Psoas muscle (tissue), 8 donors: ENCODE results near the gene TAS2R38. TPM values are rescaled to one million over a fixed set of nuclear protein-coding genes. Genes with fewer than 3 reads are reported as not detected.

ENCODE experiments used
- ATAC-seq, 4 donors: fragments of 200-7000 bp; cut with Tn5 transposase; one replicate each; pipeline ENCODE4 v1.9.1; 2020; ENCODE audit warnings: moderate library complexity in 3 of 4, mild to moderate bottlenecking in 2 of 4
- DNase-seq, 2 donors: peaks; one replicate each; pipeline ENCODE4 v3.0.0-alpha.2; 2020
- H3K27ac ChIP-seq: fragments of 200-600 bp; one replicate; pipeline ENCODE4 v1.8.0; 2022
- H3K27me3 ChIP-seq, 3 donors: fragments of 200-600 bp in 1 of 3; one replicate each; pipeline versions ENCODE4 v1.6.1 to v1.8.0; 2013 to 2022; ENCODE audit warnings: low read length in 2 of 3, mild to moderate bottlenecking in 2 of 3, moderate library complexity in 1 of 3; ENCODE audit not compliant: insufficient read depth in 3 of 3
- H3K36me3 ChIP-seq, 2 donors: fragments of 200-600 bp in 1 of 2; one replicate each; pipeline versions ENCODE4 v1.6.1 to v1.8.0; 2013 to 2022; ENCODE audit warnings: low read depth in 1 of 2, mild to moderate bottlenecking in 1 of 2, moderate library complexity in 1 of 2; ENCODE audit not compliant: insufficient read depth in 1 of 2
- H3K4me1 ChIP-seq: fragments of 200-600 bp; one replicate; pipeline ENCODE4 v1.8.0; 2022
- H3K4me3 ChIP-seq: fragments of 200-600 bp; one replicate; pipeline ENCODE4 v1.8.0; 2022; ENCODE audit warnings: mild to moderate bottlenecking
- H3K9me3 ChIP-seq: fragments of 200-600 bp; one replicate; pipeline ENCODE4 v1.8.0; 2022
- WGBS, 3 donors: extraction: QIAGEN DNeasy Blood & Tissue Kit; methylation state at CpG; one replicate each; pipeline versions ENCODE4 v1.1.6 to v1.1.7; 2013; 5-methylcytosine and 5-hydroxymethylcytosine counted together
- intact Hi-C, 2 donors: fragments of 100-400 bp; cut with DNase I; formaldehyde crosslinking; loops; one replicate each; pipeline versions ENCODE4 v1.11.0 to v1.14.2; 2022
- polyA plus RNA-seq, 3 donors: library from polyadenylated mRNA; stranded (reverse); fragments of 200-250 nt; gene quantifications; one replicate each; pipeline ENCODE4 v1.2.3, GENCODE V29; 2013
- total RNA-seq, 4 donors: library from RNA; stranded (reverse); fragmentation: NEBNext Ultra II Directional in 2 of 4; extraction: Animal tissue kit (Norgen Biotek cat#: 25700) in 2 of 4; gene quantifications; one replicate each; pipeline versions ENCODE4 v1.2.1 to v1.2.4, GENCODE V29; 2021 to 2023
- TF ChIP-seq, protein P1 (sequence below): fragments of 200-600 bp; IDR thresholded peaks from one replicate; pipeline ENCODE4 v1.8.0; 2022; ENCODE audit warnings: antibody characterized with exemption
- donor health status: healthy with polysubstance abuse.
- donor health status: DM: no; HTN: no; CAD: no; lungs with moderate emphysema.
- donor health status: Bipolar disorder and iron deficiency.
- donor health status: healthy.
- donor health status: DM: yes; HTN: yes; CAD: no.
- donor health status: DM: no; HTN: no; CAD: no.
- donor health status: DM: no; HTN: no; CAD: no.
- donor health status: DM: yes; HTN: yes; CAD: no.

TAS2R38 gene
- total and polyA plus RNA-seq, 7 donors, result not detected

DNA sequence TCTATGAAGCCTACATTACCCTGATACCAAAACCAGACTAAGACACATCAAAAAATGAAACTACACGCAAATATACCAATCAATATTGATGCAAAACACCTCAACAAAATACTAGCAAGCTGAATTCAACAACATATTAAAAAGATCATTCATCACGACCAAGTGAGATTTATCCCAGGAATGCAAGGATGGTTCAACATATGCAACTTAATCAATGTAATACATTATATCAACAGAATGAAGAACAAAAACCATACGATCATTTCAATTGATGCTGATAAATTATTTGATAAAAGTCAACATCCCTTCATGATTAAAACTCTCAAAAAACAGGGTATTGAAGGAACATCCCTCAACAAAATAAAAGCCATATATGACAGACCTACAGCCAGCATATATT, 32.5 kb downstream of the TAS2R38 start:
- Histone ChIP-seq H3K9me3 (peaks cover 2% of the 10 kb centered on the region), H3K4me1 (no peaks in the 10 kb centered on the region), H3K27ac (no peak overlapping the region), H3K36me3 (no peaks in the 10 kb centered on the region), H3K4me3 (no peak overlapping the region), H3K27me3 (no peaks in the 10 kb centered on the region)
- DNase-seq (no peak), ATAC-seq (no peak)
- TF ChIP-seq, protein P1, sequence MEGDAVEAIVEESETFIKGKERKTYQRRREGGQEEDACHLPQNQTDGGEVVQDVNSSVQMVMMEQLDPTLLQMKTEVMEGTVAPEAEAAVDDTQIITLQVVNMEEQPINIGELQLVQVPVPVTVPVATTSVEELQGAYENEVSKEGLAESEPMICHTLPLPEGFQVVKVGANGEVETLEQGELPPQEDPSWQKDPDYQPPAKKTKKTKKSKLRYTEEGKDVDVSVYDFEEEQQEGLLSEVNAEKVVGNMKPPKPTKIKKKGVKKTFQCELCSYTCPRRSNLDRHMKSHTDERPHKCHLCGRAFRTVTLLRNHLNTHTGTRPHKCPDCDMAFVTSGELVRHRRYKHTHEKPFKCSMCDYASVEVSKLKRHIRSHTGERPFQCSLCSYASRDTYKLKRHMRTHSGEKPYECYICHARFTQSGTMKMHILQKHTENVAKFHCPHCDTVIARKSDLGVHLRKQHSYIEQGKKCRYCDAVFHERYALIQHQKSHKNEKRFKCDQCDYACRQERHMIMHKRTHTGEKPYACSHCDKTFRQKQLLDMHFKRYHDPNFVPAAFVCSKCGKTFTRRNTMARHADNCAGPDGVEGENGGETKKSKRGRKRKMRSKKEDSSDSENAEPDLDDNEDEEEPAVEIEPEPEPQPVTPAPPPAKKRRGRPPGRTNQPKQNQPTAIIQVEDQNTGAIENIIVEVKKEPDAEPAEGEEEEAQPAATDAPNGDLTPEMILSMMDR, result no peak
- 83 to 91% (median 86%) methylated on average over 3 of the region's 3 CpGs for WGBS, 3 donors
- intact Hi-C loops, result no loop called here

DNA sequence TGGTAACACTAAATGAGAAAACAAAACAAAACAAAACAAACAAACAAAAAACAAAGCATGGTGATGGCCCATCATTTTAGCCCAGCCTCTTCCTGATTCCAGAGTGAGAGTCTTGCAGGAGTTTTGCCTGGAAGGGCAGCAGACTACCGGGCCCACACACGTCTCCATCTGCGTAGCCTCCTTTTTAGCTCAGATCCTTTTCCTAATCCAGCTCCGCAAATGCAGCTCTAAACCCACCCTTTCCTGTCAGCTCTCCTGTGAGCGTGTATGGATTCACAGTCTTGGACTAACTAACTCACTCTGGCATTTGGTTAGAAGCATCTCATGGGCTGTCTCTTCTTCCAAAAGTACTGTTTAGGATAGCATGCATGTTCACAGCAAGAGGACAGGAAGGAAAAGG, 43.4 kb downstream of the TAS2R38 start:
- no peaks in the 10 kb centered on the region for H3K27me3 ChIP-seq
- H3K36me3 ChIP-seq, result no peaks in the 10 kb centered on the region
- DNase-seq (no peak), ATAC-seq (no peak)
- TF ChIP-seq, protein P1, result no peak
- H3K4me1 ChIP-seq, result no peaks in the 10 kb centered on the region
- H3K27ac ChIP-seq, result no peak overlapping the region
- H3K9me3 ChIP-seq, result no peaks in the 10 kb centered on the region
- WGBS, 3 donors, result 60 to 71% (median 67%) methylated on average over 5 of the region's 5 CpGs
- intact Hi-C loops, result no loop called here
- no peak overlapping the region for H3K4me3 ChIP-seq

DNA sequence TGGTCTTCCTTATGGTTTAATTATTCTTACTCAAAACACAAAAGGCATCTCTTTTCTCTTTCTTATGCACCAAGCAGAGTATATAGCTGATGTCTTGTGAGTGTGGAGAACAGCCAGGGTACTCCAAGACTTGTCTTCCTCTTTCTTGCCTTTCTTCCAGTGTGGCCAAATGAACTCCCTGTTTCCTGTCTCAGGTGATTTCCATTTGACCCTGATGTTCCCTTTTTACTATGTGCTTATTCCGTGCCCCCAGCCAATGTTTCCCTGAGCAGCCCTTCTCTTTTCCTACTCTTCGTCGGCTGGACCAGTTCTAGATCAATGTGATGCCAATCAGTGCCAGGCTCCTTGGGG, 44.8 kb downstream of the TAS2R38 start:
- TF ChIP-seq, protein P1, result no peak
- Histone ChIP-seq H3K9me3 (no peaks in the 10 kb centered on the region), H3K4me3 (no peak overlapping the region), H3K4me1 (no peaks in the 10 kb centered on the region), H3K36me3 (no peaks in the 10 kb centered on the region), H3K27ac (no peak overlapping the region), H3K27me3 (no peaks in the 10 kb centered on the region)
- 75 to 83% (median 77%) methylated on average over 3 of the region's 3 CpGs for WGBS, 3 donors
- intact Hi-C loops, result no loop called here
- no peak for DNase-seq
- no peak for ATAC-seq

DNA sequence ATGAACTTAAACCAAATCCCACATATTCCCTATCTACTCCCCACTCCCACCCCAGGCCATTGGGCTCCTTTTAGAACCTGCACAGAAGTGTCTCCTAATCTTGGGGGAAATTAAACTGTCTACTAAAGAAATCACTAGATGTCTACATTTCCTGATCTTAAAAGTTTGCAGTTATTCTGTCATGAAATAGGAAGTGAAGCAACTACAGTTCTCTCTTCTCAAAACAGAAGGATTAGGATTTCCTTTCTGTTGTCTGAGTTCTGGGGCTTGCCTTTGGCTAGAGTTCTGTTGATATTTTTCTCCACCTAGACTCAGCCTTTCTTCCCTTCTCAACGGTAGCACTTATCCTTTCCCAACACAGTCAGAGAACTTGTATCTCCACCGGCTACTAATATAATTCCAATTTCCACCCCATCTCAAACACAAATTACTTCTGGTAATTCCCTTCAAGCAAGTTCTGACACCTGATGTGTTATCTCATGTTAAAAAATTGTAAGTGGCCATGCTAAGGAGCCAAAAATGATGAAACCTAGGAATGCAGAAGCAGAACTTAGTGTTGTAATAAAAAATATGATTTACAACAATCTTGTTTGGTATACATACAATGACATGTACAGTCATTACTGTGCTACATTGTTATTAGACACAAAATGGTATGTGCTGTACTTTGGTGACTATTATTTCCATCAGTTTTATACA, 45.3 kb downstream of the TAS2R38 start:
- Histone ChIP-seq H3K36me3 (no peaks in the 10 kb centered on the region), H3K27me3 (no peaks in the 10 kb centered on the region), H3K4me1 (no peaks in the 10 kb centered on the region), H3K9me3 (no peaks in the 10 kb centered on the region), H3K4me3 (no peak overlapping the region), H3K27ac (no peak overlapping the region)
- WGBS, 3 donors, result 84 to 86% (median 86%) methylated on average over 2 of the region's 2 CpGs
- intact Hi-C loops, result no loop called here
- DNase-seq, result no peak
- ATAC-seq, result no peak
- TF ChIP-seq, protein P1, result no peak

Other genes starting within 250 kb of the TAS2R38 start
- gene SSBP1, start 235.4 kb downstream of the TAS2R38 start, total RNA-seq, result 100 to 1,000 TPM in 1 of 4 donors, 10 to 100 TPM in 3; 61.3 to 112 (median 86.8) TPM
- 100 to 1,000 TPM; 154 to 272 (median 214) TPM for gene SSBP1, start 235.4 kb downstream of the TAS2R38 start, polyA plus RNA-seq
- under 1 TPM; 0.20 to 0.26 (median 0.25) TPM for gene TAS2R3, start 209.7 kb downstream of the TAS2R38 start, total RNA-seq
- under 1 TPM in 1 of 3 donors, not detected in 2; 0.08 TPM for gene TAS2R3, start 209.7 kb downstream of the TAS2R38 start, polyA plus RNA-seq
- under 1 TPM; 0.15 to 0.60 (median 0.29) TPM for gene TAS2R4, start 197.1 kb downstream of the TAS2R38 start, total RNA-seq
- gene TAS2R4, start 197.1 kb downstream of the TAS2R38 start, polyA plus RNA-seq, result under 1 TPM; 0.04 to 0.07 (median 0.04) TPM
- under 1 TPM in 2 of 4 donors, not detected in 2; 0.32 to 0.66 TPM for gene TAS2R5, start 183.6 kb downstream of the TAS2R38 start, total RNA-seq
- gene TAS2R5, start 183.6 kb downstream of the TAS2R38 start, polyA plus RNA-seq, result under 1 TPM; 0.06 to 0.40 (median 0.21) TPM
- gene PRSS37, start 132.3 kb downstream of the TAS2R38 start, total RNA-seq, result not detected
- not detected for gene PRSS37, start 132.3 kb downstream of the TAS2R38 start, polyA plus RNA-seq
- gene OR9A4, start 57.4 kb downstream of the TAS2R38 start, total RNA-seq, result not detected
- gene OR9A4, start 57.4 kb downstream of the TAS2R38 start, polyA plus RNA-seq, result under 1 TPM in 1 of 3 donors, not detected in 2; 0.03 TPM
- 1 to 10 TPM in 1 of 4 donors, under 1 TPM in 2, not detected in 1; 0.34 to 1.2 (median 0.91) TPM for gene CLEC5A, start 26.8 kb downstream of the TAS2R38 start, total RNA-seq
- under 1 TPM; 0.04 to 0.33 (median 0.11) TPM for gene CLEC5A, start 26.8 kb downstream of the TAS2R38 start, polyA plus RNA-seq
- gene MGAM, start 22.1 kb upstream of the TAS2R38 start, total RNA-seq, result under 1 TPM; 0.28 to 0.74 (median 0.55) TPM
- gene MGAM, start 22.1 kb upstream of the TAS2R38 start, polyA plus RNA-seq, result under 1 TPM; 0.01 to 0.13 (median 0.03) TPM
- gene MGAM2, start 137.9 kb upstream of the TAS2R38 start, total RNA-seq, result under 1 TPM in 1 of 4 donors, not detected in 3; 0.06 TPM
- gene MGAM2, start 137.9 kb upstream of the TAS2R38 start, polyA plus RNA-seq, result under 1 TPM in 1 of 3 donors, not detected in 2; 0.03 TPM